GM21528 (cell line): Measurements from ENCODE around the gene PLAC8.
"Not testable (repeated sequence)": the region's sequence is repeated elsewhere in the genome, so short reads cannot be mapped to it uniquely, and the experiment has no call there.

Experiments used
- ATAC-seq: cut with Tn5 transposase; IDR thresholded peaks from one replicate; pipeline ENCODE4 v1.9.1; 2021; ENCODE audit warnings: mild to moderate bottlenecking, moderate library complexity; ENCODE audit not compliant: unreplicated experiment, low FRiP score

Gene PLAC8, protein sequence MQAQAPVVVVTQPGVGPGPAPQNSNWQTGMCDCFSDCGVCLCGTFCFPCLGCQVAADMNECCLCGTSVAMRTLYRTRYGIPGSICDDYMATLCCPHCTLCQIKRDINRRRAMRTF

DNA sequence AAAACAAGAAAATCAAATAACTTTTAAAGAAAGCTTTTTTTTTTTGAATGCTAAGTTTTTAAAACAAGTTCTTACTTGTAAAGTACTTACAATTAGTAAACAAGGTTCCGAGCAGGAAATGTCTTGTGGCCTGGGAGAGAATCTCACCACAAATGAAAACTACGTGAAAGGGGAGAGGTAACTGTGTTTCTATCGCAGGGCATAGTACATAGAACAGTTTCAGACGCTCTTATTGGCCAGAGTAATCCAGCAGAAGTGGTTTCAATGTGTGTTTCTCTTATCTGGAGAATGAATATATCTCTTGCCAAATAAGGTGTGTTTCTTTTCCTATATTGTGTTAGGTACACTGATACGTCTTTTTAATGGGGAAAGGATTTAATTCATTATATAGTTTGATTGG lies at the start of gene PLAC8:
TSS of gene PLAC8 (minus strand) at position 154 of the 400 bp plus-strand sequence. CDS start 6,808 bp downstream, outside the sequence.
- peak; percentile 46 for ATAC-seq

DNA sequence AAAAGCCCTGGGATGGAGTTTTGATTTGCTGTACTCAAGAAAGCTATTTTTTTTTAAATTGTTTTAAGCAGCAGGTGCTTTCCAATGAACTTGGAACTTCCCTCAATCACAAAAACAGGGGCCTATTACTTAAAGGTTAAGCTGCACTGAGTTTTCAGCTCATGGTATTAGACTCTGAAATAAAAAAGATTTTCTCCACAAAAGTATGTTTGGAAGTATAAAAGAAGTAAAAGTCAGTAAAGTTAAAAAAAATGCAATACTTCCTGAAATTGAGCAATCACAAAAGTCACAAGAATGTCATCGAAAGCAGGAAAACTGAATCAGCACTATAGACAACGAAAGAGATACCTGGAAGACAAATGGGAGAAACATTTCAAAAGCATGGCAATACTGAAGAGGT lies 38.9 kb upstream of the PLAC8 start:
- ATAC-seq = no peak

DNA sequence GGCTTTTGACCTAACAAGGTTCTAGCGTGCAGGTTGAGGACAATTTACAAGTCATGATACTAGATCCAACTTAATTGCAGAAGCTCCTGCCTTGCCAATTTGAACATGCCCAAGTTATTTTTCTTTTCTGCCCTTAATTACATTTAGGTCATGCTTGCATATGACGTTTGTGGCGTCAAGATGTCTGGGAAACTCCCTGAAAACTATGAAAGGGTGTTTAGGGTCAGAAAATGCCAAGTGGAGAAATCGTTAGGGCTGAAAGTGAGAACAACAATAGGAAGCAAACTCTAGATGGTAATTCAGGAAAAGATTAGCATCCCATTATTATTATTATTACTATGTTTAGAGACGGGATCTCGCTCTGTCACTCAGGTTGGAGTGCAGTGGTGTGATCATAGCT lies 38.2 kb upstream of the PLAC8 start:
- ATAC-seq = no peak

DNA sequence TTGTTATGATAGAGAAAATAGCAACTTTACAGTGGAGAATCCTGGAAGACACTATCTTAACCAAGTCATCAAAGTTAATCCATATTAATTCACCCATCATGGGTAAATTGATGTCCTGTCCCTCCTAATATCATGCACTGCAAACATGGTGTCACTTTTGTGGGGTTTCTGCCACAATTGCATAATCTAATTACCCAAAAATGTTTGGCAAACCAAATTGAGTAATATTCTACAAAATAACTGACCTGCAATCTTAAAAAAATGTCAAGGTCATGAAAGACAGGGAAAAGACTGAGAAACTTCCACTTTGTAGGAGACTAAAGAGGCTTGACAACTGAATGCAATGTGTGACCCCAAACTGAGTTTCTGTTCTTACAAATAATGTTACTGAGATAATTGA lies 37.1 kb upstream of the PLAC8 start:
- no peak for ATAC-seq

DNA sequence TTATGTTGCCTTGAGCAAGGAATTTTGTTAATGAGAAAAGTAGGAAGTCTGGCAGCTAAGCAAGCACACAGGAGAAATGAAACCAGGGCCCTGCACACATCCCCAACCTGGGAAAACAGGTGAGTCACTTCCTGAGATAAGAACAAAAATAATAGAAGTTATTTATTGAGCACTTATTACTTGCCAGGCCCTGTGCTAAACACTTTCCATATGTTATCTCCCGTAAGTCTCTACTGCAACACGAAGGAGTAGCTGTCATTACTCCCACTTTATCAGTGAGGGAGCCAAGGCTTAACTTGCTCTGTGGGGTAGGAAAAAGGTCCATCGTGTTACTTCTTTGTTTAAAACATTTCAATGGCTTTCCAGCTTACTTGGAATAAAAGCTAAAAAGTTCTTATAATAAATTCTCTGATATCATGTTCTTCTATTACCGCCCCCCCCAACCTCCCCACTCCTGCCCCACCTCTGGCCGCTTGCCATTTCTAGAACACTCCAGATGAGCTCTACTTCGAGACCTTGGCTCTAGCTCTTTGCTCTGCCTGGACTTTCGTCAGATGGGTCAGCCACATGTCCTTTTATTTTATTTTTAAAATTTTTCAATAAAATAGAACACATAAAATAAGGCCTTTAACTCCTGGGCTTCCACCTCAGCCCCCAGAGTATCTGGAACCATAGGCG lies 36.3 kb upstream of the PLAC8 start:
- ATAC-seq = no peak

DNA sequence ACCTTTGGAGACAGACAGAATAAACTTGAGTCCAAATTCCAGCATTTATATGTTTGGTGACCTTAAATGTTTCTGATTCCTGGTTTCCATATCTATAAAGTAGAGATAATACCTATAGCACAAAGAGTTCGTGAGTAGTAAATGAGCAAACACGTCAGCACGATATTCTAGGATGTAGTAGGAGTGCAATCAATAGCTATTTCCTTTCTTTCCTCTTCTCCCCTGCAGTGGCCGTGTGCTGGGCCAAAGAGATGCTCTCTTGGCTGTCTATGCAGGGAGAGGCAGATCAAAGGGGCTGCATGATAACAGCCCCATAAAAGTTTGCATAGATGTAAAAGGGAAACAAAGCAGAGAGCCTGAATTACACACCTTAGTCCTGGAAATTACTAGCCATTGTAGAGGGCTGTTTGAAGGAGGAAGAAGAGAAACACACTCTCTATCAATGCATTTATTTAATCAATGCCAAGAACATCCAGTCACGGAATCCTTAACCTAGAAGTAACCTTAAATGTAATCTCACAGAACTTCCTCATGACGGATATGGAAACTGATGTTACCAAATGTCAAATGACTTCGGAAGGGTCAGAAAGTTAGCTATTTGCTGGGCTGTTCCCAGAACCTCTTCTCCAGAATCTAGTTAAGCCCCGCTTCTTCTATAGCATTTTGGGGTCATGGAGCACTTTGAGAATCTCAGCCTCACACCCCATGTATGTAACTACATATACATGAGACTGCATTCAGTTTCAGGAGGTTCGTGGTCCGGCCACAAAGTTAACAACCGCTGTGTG lies 35.5 kb upstream of the PLAC8 start:
- no peak for ATAC-seq

DNA sequence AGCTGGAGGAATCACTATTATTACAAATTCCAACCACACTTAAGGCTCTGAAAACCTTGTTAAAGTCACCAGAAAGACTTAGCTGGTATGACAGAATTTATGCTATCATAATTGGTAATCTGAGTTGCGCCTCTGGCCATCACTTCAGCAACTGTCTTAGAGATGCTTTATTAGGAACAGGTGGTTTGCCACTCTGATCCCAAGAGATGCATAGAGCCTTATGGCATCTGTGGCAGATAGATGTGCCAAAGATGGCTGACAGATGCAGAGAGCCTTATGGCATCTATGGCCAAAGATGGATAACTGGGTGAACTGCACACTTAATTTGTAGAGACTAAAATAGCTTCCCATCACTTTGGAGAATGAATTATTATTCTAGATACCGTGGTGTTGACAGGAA lies 32.3 kb upstream of the PLAC8 start:
- no peak for ATAC-seq

DNA sequence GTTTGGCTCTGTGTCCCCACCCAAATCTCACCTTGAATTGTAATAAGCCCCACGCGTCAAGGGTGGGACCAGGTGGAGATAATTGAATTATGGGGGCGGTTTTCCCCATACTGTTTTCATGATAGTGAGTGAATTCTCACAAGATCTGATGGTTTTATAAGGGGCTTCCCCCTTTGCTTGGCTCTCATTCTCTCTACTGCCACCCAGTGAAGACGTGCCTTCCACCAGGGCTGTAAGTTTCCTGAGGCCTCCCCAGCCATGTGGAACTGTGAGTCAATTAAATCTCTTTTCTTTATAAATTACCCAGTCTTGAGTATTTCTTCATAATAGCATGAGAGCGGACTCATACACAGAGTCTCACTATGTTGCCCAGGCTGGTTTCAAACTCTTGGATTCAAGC lies 31.2 kb upstream of the PLAC8 start:
- not testable (repeated sequence) for ATAC-seq

DNA sequence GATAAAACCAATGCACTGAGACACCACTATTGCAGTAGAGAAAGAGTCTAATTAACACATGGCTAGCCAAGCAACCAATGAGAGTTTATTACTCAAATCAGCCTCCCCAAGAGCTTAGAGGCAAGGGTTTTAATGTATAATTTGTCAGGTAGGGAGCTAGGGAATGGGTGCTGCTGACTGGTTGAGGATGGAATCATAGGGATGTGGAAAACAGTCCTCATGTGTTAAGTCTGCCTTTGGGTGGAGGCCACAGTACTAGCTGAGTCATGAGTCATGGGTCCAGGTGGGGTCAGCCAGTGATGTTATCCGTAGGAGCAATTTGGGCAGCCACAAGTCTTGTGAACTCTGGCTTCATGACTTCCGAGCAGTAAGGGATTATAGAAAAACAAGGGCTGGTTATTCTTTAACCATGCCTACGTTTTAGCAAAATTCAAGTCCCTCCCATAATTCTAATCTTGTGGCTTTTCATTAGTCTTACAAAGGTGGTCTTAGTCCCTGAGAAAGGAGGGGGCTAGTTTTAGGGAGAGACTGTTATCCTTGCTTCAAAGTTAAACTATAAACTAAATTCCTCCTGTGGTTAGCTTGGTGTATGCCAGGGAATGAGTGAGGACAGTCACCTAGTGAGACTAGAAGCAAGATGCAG lies 25.1 kb upstream of the PLAC8 start:
- no peak for ATAC-seq

DNA sequence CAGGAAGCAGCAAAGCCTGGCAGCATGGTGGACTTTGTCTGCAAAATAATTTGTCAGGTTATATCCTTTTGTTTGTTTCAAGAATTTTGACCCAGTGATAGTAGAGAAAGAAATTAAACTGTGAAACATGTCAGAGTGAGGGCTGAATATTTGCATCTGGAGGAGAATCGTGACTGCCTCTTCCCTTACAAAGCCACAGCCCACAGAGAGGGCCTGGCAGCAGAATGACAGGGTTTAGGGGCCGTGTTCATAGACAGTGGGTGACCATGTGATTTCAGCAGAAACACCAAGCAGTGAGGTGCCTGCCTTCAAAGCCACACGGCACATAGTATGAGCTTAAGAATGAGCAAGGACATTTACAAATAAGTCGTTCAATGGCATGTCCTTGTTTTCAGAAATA lies 24.4 kb upstream of the PLAC8 start:
- no peak for ATAC-seq

DNA sequence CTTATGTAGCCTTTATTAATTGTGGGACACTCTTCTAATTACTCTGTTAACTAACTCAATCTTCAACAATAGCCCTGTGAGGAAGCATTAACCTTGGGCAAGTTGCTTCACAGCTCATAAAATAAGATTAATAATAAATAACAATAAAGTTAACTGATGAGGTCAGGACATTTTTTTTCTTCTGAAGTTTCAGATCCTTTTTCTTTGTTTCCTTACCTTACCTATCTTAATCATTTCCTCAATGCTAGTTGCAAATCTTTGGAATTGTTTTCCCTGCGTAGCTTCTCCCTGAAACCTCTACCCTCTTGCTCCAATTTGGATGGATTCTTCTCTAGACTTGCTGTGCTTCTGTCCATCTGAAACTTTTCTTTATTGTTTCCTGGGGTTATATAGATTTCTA lies 17.5 kb upstream of the PLAC8 start:
- ATAC-seq = no peak

DNA sequence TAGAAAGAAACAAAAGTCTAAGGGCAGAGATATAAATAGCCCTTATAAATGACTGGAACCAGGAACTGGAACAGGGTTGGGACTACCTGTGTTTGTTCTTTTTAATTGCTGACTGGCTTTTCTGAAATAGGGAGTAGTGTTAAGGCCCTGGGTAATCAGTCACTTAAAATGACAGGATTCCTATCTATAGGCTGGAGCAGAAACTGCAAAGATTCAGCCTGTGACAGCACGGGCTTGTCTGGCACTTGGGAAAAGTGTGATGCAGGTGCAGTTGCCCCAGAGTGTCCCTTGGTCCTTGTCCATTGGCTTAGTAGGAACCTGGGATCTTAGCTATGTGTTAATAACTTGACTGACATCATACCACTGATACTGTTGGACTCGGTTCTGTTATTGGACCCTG lies 14.7 kb upstream of the PLAC8 start:
- ATAC-seq = no peak

DNA sequence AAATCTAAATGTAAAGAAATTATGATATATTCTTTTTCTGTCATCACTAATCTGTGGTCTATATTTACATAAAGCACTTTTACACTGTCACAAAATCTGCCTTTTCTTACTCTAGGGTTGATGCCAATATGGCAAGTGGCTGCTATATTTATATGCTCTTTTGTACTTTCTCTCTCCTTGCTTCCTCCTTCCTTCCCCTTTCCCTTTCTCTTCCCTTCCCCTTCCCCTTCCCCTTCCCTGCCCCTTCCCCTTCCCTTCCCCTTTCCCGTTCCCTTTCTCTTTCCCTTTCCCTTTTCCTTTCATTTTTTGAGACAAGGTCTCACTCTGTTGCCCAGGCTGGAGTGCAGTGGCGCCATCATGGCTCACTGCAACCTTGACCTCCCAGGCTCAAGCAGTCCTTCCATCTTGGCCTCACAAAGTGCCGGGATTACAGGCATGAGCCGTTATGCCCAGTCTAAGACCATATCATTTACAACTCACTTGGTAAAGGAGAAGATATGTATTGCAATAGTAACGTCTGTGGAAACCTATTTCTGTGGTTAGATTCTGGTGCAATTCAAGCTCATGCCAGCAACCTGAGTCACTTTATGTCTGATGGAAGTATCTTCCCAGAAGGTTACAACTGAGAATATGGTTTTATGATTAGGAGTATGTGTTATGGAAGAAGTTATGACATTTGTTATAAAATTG lies 13.9 kb upstream of the PLAC8 start:
- no peak for ATAC-seq

DNA sequence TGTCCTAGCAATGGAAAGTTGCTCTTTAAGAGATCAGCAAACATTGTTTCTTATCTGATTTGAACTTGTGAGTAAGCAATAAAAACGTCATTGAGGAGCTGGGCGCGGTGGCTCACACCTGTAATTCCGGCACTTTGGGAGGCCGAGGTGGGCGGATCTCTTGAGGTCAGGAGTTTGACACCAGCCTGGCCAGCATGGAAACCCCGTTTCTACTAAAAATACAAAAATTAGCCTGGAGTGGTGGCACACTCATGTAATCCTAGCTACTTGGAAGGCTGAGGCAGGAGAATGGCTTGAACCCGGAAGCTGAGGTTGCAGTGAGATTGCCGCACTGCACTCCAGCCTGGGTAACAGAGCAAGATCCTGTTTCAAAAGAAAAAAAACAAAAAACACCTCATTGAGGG lies 11.2 kb upstream of the PLAC8 start:
- ATAC-seq = no peak

DNA sequence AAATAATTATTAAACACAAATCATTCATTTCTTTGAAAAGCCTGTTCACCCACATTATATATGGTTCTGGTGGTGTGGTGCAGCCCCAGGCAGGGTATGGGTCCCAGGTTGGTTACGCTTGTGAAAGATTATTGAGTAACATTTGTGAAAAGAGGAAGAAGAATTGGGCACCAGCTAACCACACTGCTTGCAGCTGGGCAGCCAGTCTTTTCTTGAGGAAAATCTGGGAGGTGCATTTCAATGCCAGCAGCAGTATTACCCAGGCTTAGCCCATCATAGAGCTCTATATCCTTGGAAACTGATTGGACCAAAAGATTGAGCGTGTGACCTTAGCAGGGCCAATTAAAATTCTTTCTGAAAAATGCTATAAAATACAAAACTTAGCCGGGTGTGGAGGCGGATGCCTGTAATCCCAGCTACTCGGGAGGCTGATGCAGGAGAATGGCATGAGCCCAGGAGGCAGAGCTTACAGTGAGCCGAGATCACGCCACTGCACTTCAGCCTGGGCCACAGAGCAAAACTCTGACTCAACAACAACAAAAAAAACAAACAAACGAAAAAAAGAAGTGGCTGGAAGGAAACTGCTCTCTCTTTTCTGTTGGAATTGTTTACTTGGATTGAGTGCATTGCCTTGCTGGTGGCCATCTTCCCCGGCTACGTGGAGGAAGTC lies 9.7 kb upstream of the PLAC8 start:
- no peak for ATAC-seq

DNA sequence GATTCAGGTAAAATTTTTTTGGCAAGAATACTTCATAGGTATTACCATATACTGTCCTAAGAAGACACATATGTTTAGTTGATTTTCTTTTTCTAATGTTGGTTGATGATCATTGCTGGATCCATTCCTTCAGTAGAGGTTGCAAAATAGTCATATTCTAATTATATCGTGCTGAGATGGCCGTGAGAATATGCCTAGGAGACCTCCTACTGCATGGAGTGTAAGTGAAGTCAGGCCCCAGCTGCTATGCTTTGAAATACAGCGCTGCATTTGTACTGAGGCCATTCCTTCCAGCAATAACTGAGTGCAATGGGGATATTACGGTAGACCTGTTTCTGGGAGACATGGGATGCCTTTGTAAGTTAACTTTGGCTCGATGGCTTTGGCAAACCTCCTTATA lies 6.7 kb upstream of the PLAC8 start:
- ATAC-seq = no peak

DNA sequence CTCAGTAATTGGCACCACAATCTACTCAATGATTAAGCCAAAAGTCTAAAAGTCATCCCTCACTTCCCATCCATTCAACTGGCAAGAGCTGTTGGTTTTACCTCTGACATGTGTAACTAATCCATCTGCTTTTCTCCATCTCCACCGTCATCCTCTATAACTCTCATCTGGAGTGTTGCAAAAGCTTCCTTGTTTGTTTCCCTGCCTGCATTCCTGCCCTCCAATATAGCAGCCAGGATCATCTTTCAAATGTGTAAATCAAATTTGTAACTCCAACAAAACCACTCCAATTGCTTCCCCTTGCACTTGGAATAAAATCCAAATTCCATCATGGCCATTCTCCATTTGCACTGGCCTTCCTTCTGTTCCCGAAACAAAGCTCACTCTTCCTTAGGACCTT lies 4.3 kb upstream of the PLAC8 start:
- no peak for ATAC-seq

DNA sequence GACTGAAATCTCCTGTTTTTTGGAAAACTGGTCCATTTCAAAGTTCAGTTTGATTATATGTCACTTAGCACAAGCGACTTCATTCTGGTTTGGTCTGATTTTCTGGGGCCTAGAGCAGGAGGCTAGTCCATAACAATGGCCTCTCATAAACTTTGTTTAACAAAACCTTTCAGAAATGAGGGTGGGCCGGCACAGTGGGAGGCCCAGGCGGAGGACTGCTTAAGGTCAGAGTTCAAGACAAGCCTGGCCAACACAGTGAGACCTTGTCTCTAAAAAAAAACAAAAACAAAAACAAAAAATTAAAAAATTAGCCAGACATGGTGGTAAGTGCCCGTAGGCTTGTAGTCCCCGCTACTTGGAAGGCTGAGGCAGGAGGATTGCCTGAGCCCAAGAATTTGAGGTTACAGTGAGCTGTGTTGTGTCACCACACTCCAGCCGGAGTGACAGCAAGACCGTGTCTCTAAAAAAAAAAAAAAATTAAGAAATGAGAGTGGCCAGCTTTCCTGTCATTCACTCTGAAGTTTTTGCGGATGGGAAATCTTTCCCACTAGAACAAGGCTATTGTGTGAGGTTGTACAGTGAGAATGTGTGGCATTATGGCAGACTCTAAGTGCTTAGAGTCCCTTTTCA lies 1.2 kb upstream of the PLAC8 start:
- ATAC-seq = no peak

DNA sequence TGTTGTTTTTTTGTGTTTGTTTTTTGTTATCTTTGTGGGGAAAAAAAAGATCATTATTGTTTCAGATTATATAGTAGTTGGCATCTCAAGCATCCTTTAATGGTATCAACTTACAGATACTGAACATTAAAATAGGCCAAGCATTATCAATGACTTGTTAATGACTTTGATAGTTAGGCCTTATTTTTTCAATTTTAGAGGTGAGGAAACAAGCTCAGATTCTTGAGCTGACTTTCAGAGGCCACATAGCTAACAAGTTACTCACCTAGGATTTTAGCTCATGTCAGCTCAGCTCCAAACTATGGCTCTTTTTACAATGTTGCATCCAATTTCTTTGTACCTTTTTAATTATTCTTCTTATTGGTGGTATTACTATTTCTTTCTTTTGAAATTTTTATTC lies 471 bp upstream of the PLAC8 start:
- ATAC-seq = no peak

DNA sequence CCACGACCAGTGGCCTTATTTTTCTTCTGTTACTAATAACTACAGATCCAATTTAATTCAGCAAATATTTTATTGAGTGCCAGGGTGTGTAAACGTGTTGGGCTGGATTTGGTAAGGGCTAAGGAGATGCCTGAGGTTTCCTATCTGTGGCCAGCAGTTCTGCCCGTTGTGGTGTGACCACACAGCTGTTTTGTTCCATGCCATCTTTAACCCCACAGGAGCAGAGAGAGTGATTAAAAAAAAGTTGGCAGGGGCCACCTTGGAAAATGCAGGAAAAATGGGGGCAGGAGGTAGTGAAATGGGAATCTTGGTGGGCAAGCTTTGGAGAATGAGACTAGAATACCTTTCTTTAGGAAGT lies 1.1 kb downstream of the PLAC8 start:
- no peak for ATAC-seq
